Astrocyte of the spinal cord (primary cell): ENCODE results near the gene SEMA7A.
A peak's percentile ranks its signal among the peaks of the same experiment; 100 is the strongest.

ENCODE experiments used
- DNase-seq: peaks from one replicate; pipeline ENCODE4 v3.0.0; 2011; ENCODE audit warnings: low read depth, low spot score
- H3K4me3 ChIP-seq: 2 replicates; pipeline ENCODE4 v1.5.1; 2011; ENCODE audit warnings: low read depth, mild to moderate bottlenecking, low read length, moderate library complexity
- in situ Hi-C: cut with HindIII; loops from 2 replicates; pipeline ENCODE4 v1.10.0; 2017; ENCODE audit warnings: low sequenced_read_pairs
- TF ChIP-seq, protein P1 (sequence below): IDR thresholded peaks from 2 replicates; pipeline ENCODE4 v1.5.1; 2012; ENCODE audit warnings: low read depth, mild to moderate bottlenecking, low read length, inconsistent platforms

SEMA7A gene

DNA sequence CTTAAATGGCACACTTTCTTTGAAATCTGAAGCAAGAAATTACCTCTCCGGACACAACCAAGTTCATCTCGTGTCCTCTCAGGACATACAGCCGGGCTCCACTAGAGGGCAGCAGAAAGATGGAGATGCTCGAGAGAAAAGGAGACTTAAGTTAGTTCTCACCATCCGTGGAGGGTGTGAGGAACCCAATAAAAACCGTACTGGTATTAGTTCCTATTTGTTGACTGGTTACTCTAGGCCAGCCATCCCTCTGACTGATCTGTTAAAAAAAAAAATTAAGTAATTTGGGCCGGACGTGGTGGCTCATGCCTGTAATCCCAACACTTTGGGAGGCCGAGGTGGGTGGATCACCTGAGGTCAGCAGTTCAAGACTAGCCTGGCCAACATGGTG lies 58.5 kb downstream of the SEMA7A start:
- H3K4me3 ChIP-seq, result no peak overlapping the region
- peak; percentile 85 for DNase-seq
- TF ChIP-seq, protein P1, sequence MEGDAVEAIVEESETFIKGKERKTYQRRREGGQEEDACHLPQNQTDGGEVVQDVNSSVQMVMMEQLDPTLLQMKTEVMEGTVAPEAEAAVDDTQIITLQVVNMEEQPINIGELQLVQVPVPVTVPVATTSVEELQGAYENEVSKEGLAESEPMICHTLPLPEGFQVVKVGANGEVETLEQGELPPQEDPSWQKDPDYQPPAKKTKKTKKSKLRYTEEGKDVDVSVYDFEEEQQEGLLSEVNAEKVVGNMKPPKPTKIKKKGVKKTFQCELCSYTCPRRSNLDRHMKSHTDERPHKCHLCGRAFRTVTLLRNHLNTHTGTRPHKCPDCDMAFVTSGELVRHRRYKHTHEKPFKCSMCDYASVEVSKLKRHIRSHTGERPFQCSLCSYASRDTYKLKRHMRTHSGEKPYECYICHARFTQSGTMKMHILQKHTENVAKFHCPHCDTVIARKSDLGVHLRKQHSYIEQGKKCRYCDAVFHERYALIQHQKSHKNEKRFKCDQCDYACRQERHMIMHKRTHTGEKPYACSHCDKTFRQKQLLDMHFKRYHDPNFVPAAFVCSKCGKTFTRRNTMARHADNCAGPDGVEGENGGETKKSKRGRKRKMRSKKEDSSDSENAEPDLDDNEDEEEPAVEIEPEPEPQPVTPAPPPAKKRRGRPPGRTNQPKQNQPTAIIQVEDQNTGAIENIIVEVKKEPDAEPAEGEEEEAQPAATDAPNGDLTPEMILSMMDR, result peak; percentile 95
- in situ Hi-C loops, result no loop called here

DNA sequence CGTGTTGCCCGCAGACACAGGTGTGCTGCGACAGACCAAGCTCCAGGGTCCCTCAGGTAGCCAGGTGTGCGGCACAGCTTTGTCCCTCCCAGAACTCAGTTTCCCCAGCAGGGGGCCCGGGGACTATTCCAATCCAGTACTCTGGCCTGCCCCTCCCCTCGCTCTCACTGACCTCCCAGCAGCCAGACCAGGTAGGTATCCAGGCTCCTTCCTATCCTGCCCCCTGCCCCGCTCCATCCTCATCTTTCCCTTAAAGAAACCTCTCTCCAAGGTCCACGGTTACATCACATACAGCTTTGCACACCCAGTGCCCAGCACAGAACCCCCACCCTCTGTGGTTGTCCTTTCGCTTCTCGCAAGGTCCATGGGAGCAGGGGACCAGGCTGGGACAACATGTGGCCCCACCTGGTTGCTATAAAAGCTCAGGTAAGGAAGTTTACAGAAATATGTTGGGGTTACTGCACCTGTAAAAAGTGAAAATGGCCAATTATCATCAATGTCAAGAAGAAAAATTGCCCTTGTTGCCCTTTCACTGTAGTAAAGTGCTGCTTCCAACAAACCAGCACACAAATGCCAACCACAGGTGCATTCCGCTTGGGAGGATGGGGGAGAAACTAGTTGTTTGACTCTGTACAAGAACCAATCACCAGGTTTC lies 59.0 kb downstream of the SEMA7A start:
- DNase-seq, result no peak
- in situ Hi-C loops, result no loop called here
- TF ChIP-seq, protein P1, result no peak
- peak overlapping the region; percentile 52 for H3K4me3 ChIP-seq

DNA sequence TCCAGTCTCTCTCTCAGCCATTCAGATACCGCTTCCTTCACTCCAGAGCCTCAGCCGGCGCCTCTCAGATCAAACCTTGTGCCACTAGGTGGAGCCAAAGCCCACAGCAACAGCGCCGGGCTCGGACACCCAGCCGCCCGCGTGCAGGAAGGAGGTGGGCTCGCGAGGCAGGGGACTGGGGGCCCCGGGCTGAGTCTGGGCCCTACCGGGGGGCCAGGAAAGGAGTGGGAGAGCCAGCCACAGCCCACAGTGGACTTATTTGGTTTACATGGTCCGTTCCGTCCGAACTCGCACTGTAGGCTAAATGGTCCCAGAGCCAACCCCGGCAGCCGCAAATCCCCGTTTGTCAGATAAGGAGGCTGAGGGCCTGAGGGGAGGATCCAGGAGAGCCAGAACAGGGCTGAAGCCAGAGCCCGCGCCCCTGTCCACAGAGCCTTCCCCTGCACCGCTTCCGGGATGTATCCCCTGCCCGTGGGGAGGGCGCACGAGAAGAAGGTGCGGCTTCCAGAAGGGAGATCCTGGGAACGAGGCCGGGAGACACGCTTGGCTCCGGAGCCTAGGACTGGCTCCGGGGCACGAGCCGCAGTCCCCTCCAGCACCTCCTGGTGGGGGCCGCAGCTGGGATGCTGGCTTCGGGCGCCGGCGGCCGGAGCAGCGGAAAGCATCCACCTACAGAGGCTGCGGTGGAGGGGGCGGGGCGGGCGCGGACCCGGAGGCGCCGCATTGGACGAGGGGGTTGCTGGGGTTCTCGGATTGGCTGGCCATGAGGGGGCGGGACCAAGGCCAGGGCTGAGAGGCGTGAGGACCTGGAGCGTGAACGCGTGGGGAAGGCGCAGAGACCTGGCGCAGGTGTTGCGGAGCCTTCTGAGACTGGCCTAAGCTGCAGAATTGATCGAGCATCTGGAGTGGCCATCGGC lies 59.8 kb downstream of the SEMA7A start:
- DNase-seq, result peak; percentile 82
- in situ Hi-C loops, result no loop called here
- peak overlapping the region; percentile 52 for H3K4me3 ChIP-seq
- TF ChIP-seq, protein P1, result peak; percentile 82

DNA sequence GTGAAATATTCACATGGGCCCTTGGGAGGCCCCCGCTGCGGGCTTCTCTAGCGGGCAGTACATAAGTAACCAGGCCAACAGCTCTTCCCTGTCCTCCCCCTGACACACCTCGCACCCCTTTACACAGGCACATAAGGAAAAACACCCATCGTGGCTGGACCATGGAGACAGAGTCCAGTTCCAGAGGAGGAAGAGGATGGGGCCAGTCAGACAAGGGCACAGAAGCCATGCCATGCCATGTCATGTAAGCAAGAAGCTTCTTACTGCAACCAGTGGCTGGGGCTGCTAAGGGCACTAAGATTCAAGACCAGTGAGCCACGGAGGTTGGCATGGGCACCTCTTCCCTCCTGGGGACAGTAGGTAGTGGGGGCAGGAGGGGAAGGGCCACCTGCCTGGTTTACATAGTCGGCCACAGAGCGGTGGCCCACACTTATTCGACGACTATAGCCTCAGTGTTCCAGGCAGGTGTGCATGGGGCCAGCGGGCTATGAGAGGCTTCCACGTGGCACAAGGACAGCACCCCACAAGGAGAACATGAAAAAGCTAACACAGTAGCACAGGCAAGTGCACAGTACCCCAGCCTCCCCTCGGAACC lies 60.6 kb downstream of the SEMA7A start:
- in situ Hi-C loops, result no loop called here
- TF ChIP-seq, protein P1, result no peak
- no peak for DNase-seq
- no peak overlapping the region for H3K4me3 ChIP-seq

DNA sequence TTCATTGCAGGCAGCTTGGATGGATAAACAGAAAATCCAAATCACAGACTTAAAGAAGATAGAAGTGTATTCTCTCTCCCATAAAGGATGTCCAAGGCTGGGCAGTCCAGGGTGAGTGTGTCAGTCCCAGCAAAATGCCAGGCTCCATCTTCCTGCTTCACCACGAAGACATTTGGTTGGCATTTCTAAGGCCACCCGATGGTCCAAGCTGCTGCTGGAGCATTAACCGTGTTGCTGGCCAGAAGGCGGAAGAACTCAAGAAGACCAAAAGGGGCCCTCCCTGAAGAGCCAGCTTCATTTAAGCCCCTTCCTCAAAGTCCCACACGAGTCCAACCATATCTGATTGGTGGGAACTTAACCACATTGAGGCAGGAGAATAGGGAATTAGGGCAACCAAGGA lies 63.3 kb downstream of the SEMA7A start:
- no peak for DNase-seq
- H3K4me3 ChIP-seq, result no peak overlapping the region
- TF ChIP-seq, protein P1, result no peak
- in situ Hi-C loops, result no loop called here

DNA sequence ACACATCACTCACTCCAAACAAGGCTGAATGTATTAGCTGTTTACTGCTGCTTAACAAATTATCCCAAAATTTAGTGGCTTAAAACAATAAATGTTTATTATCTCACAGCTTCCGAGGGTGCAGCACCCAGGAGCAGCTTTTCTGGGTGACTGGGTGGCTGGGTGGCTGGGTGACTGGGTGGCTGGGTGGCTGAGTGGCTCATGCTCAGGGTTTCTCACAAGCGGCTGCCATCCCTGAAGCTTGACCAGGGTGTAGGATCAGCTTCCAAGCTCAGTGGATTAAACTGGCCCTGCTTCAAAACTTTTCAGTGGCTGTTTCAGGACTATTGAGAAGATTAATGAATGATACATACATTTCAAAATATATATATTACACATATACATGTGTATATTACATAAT lies 64.0 kb downstream of the SEMA7A start:
- in situ Hi-C loops, result no loop called here
- DNase-seq, result no peak
- H3K4me3 ChIP-seq, result no peak overlapping the region
- TF ChIP-seq, protein P1, result no peak
